Neural crest cell (in vitro differentiated cells): ENCODE data around the gene KLHDC8B. TPM values are rescaled to one million over a fixed set of nuclear protein-coding genes. Genes with fewer than 3 reads are reported as not detected.

Experiments used
- DNase-seq: peaks from one replicate; pipeline ENCODE4 v3.0.0; 2021; ENCODE audit warnings: low read depth, mixed read lengths, low spot score
- H3K27ac Mint-ChIP-seq: one replicate; pipeline ENCODE4 v1.8.0; 2021; ENCODE audit warnings: mild to moderate bottlenecking, mixed read lengths; ENCODE audit not compliant: unreplicated experiment
- H3K27me3 Mint-ChIP-seq: 2 replicates; pipeline ENCODE4 v1.8.0; 2021; ENCODE audit warnings: low read depth, mild to moderate bottlenecking, mixed read lengths
- H3K36me3 Mint-ChIP-seq: 2 replicates; pipeline ENCODE4 v1.8.0; 2021; ENCODE audit warnings: low read depth, mild to moderate bottlenecking, mixed read lengths
- H3K4me1 Mint-ChIP-seq: 2 replicates; pipeline ENCODE4 v1.8.0; 2021; ENCODE audit warnings: mixed read lengths
- H3K4me3 Mint-ChIP-seq: one replicate; pipeline ENCODE4 v1.8.0; 2021; ENCODE audit warnings: mild to moderate bottlenecking, mixed read lengths
- H3K9me3 Mint-ChIP-seq: 2 replicates; pipeline ENCODE4 v1.8.0; 2021; ENCODE audit warnings: mixed read lengths
- total RNA-seq: library from RNA; stranded (reverse); gene quantifications from 2 replicates; pipeline ENCODE4 v1.2.1, GENCODE V29; 2021
- TF ChIP-seq, protein P1 (sequence below): fragments of 200-600 bp; sonication (generic); conservative IDR thresholded peaks from 2 replicates; pipeline ENCODE4 v1.5.0; 2021; ENCODE audit warnings: antibody characterized with exemption, mild to moderate bottlenecking

KLHDC8B gene
- total RNA-seq, 1 donor from 2014 or later = 44.9 TPM

DNA sequence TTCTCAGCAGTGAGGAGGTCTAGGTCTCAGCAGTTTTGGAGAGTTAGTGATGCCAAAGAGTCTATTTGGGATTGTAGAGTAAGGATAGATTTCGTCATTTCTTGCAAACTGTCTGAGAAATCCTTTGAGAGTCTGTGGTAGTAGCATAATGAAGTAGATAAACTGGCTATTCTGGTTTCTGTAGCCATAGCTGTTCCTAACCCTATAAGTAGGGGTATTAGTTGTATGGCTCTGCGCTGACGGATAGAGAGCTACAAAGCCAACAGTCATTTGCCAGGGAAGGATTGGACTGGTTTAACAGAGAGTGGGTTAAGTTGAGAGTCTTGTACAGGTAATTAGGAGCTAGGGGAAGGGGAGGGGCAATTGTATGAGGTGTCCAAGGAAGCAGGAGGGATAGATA, 50.6 kb downstream of the KLHDC8B start:
- Mint-ChIP-seq H3K27me3 (peaks cover 9% of the 10 kb centered on the region), H3K36me3 (no peaks in the 10 kb centered on the region), H3K9me3 (peaks cover 7% of the 10 kb centered on the region), H3K4me3 (no peak overlapping the region), H3K27ac (no peak overlapping the region), H3K4me1 (no peaks in the 10 kb centered on the region)
- TF ChIP-seq, protein P1, sequence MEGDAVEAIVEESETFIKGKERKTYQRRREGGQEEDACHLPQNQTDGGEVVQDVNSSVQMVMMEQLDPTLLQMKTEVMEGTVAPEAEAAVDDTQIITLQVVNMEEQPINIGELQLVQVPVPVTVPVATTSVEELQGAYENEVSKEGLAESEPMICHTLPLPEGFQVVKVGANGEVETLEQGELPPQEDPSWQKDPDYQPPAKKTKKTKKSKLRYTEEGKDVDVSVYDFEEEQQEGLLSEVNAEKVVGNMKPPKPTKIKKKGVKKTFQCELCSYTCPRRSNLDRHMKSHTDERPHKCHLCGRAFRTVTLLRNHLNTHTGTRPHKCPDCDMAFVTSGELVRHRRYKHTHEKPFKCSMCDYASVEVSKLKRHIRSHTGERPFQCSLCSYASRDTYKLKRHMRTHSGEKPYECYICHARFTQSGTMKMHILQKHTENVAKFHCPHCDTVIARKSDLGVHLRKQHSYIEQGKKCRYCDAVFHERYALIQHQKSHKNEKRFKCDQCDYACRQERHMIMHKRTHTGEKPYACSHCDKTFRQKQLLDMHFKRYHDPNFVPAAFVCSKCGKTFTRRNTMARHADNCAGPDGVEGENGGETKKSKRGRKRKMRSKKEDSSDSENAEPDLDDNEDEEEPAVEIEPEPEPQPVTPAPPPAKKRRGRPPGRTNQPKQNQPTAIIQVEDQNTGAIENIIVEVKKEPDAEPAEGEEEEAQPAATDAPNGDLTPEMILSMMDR = no peak
- DNase-seq = no peak

Other genes starting within 250 kb of the KLHDC8B start
- gene P4HTM, start 181.4 kb upstream of the KLHDC8B start, total RNA-seq = 29.1 and 31.4 TPM in 2 replicates
- gene WDR6, start 164.2 kb upstream of the KLHDC8B start, total RNA-seq = 284 and 294 TPM in 2 replicates
- gene DALRD3, start 153.0 kb upstream of the KLHDC8B start, total RNA-seq = 28.2 and 28.7 TPM in 2 replicates
- 69.5 and 70.9 TPM in 2 replicates for gene NDUFAF3, start 149.5 kb upstream of the KLHDC8B start, total RNA-seq
- gene IMPDH2, start 142.2 kb upstream of the KLHDC8B start, total RNA-seq = 259 and 261 TPM in 2 replicates
- 153 and 158 TPM in 2 replicates for gene QRICH1, start 77.5 kb upstream of the KLHDC8B start, total RNA-seq
- gene QARS1, start 66.8 kb upstream of the KLHDC8B start, total RNA-seq = 348 and 382 TPM in 2 replicates
- gene USP19, start 50.8 kb upstream of the KLHDC8B start, total RNA-seq = 71.8 and 72.6 TPM in 2 replicates
- 108 and 120 TPM in 2 replicates for gene LAMB2, start 38.5 kb upstream of the KLHDC8B start, total RNA-seq
- gene CCDC71, start 5.3 kb upstream of the KLHDC8B start, total RNA-seq = 26.0 and 29.4 TPM in 2 replicates
- 9.2 and 9.8 TPM in 2 replicates for gene C3orf62, start 105.6 kb downstream of the KLHDC8B start, total RNA-seq
- 39.3 and 41.5 TPM in 2 replicates for gene USP4, start 168.5 kb downstream of the KLHDC8B start, total RNA-seq
- gene GPX1, start 186.8 kb downstream of the KLHDC8B start, total RNA-seq = 165 and 172 TPM in 2 replicates
- 354 and 361 TPM in 2 replicates for gene RHOA, start 240.4 kb downstream of the KLHDC8B start, total RNA-seq
- 9.6 and 12.4 TPM in 2 replicates for gene TCTA, start 240.8 kb downstream of the KLHDC8B start, total RNA-seq